K562 (cell line): ENCODE results near the gene NKD1. TPM values are rescaled to one million over a fixed set of nuclear protein-coding genes. Genes with fewer than 3 reads are reported as not detected.

Source experiments
- ATAC-seq: fragments of 200-7000 bp; cut with Tn5 transposase; 3 replicates; pipeline ENCODE4 v1.9.1; 2020; ENCODE audit warnings: moderate library complexity
- BruUV-seq: library from RNA; stranded (reverse); fragments of 400-500 nt; replicated peaks from 2 replicates; lab custom pipeline; 2021; lab: Mats Ljungman, UMichigan
- CTCF ChIA-PET: fragments of 300-600 bp; formaldehyde crosslinking; extraction: SDS; loops from one replicate; lab custom pipeline; 2021; ENCODE audit warnings: low intra/inter-chr PET ratio; lab: Yijun Ruan, JAX
- POLR2A ChIA-PET: fragments of 300-600, 350-650 bp; sonication (Branson Sonifier 250); formaldehyde crosslinking; extraction: SDS; loops from one replicate; lab custom pipeline; 2021; ENCODE audit warnings: antibody characterized with exemption, inconsistent platforms; lab: Yijun Ruan, JAX
- DNase-seq, 4 experiments: peaks; one replicate each; pipeline versions ENCODE4 v3.0.0 to v3.0.0-alpha.2; 2011 to 2018; ENCODE audit warnings: low spot score in 3 of 4, mixed read lengths in 3 of 4; ENCODE audit errors: extremely low read depth in 1 of 4
- FAIRE-seq: peaks from 2 replicates; lab custom pipeline; 2011; peaks lifted over from hg19 to GRCh38; lab: Jason Lieb, UNC
- H2AFZ ChIP-seq: 2 replicates; pipeline ENCODE4 v1.6.0; 2011; ENCODE audit warnings: low read depth, low read length, control low read depth, inconsistent platforms
- H3K27ac ChIP-seq: fragments of 200-600 bp; 3 replicates; pipeline ENCODE4 v1.8.0; 2011; ENCODE audit warnings: low read depth, mild to moderate bottlenecking, control low read depth, inconsistent platforms, low read length, moderate library complexity, mixed read lengths; ENCODE audit errors: extremely low read depth
- H3K27me3 ChIP-seq, 2 experiments: fragments of 300-600 bp in 1 of 2; 2 replicates in 1 of 2; 3 replicates in 1 of 2; pipeline versions ENCODE4 v1.6.0 to v1.8.0; 2011; ENCODE audit warnings: inconsistent platforms in 2 of 2, low read length in 2 of 2, mild to moderate bottlenecking in 1 of 2, mixed read lengths in 1 of 2, moderate library complexity in 1 of 2; ENCODE audit not compliant: control insufficient read depth in 2 of 2, insufficient read depth in 2 of 2
- H3K36me3 ChIP-seq: fragments of 300-600 bp; 3 replicates; pipeline ENCODE4 v1.8.0; 2011; ENCODE audit warnings: mild to moderate bottlenecking, low read length, inconsistent platforms; ENCODE audit not compliant: control insufficient read depth, insufficient read depth
- H3K4me1 ChIP-seq, 2 experiments: fragments of 200-600 bp in 1 of 2; replicated peaks in 1 of 2; 2 replicates in 1 of 2; 3 replicates in 1 of 2; pipeline versions ENCODE4 v1.5.1 to v1.8.0; 2011; ENCODE audit warnings: inconsistent platforms in 2 of 2, low read length in 2 of 2, mild to moderate bottlenecking in 1 of 2, mixed read lengths in 1 of 2, moderate library complexity in 1 of 2; ENCODE audit not compliant: control insufficient read depth in 2 of 2, insufficient read depth in 2 of 2
- H3K4me2 ChIP-seq: 2 replicates; pipeline ENCODE4 v1.6.1; 2011; ENCODE audit warnings: low read length, control low read depth, inconsistent platforms, mixed read lengths; ENCODE audit not compliant: insufficient read depth
- H3K4me3 ChIP-seq: fragments of 200-600 bp; sonication (generic), shearing (Covaris generic); 2 replicates; pipeline ENCODE4 v1.5.1; 2016; ENCODE audit warnings: control low read depth, inconsistent platforms
- H3K79me2 ChIP-seq: fragments of 200-600 bp; 3 replicates; pipeline ENCODE4 v1.8.0; 2011; ENCODE audit warnings: low read length, inconsistent platforms; ENCODE audit not compliant: control insufficient read depth, insufficient read depth
- H3K9ac ChIP-seq, 2 experiments: 2 replicates each; pipeline versions ENCODE4 v1.6.0 to v1.6.1; 2011; ENCODE audit warnings: low read depth in 2 of 2, low read length in 2 of 2, control low read depth in 1 of 2, inconsistent platforms in 1 of 2, mild to moderate bottlenecking in 1 of 2, mixed read lengths in 1 of 2; ENCODE audit not compliant: insufficient read depth in 1 of 2
- H3K9me1 ChIP-seq: one replicate; pipeline ENCODE4 v1.6.0; 2011; ENCODE audit warnings: inconsistent platforms, mild to moderate bottlenecking, low read length, moderate library complexity; ENCODE audit not compliant: control insufficient read depth, insufficient read depth
- H3K9me3 ChIP-seq: replicated peaks from 2 replicates; pipeline ENCODE4 v1.5.1; 2011; ENCODE audit warnings: low read depth, low read length, inconsistent platforms; ENCODE audit not compliant: control insufficient read depth, insufficient read depth
- H4K20me1 ChIP-seq: replicated peaks from 2 replicates; pipeline ENCODE4 v1.6.1; 2011; ENCODE audit warnings: low read length, inconsistent platforms, mixed read lengths; ENCODE audit not compliant: control insufficient read depth, insufficient read depth
- POLR2AphosphoS2 ChIP-seq: IDR thresholded peaks from 2 replicates; pipeline ENCODE4 v1.6.1; 2012; ENCODE audit warnings: low read length, improper control_type of control experiment
- TCF7L2 ChIP-seq: fragments of 150-350 bp; IDR thresholded peaks from 2 replicates; pipeline ENCODE4 v1.6.1; 2016; ENCODE audit warnings: low read depth, mild to moderate bottlenecking, low read length, moderate library complexity
- ZFPM2 ChIP-seq: fragments of 250-450 bp; sonication (Bioruptor Pico); IDR thresholded peaks from 2 replicates; pipeline ENCODE4 v1.5.1; 2022; ENCODE audit warnings: mild to moderate bottlenecking
- ZNF586 ChIP-seq: fragments of 450-650 bp; formaldehyde crosslinking; conservative IDR thresholded peaks from 2 replicates; pipeline ENCODE4 v1.4.0; 2020; ENCODE audit warnings: mild to moderate bottlenecking, moderate library complexity
- WGBS: fragments of 100-300 bp; shearing (Covaris generic); methylation state at CpG from one replicate; pipeline ENCODE4 v1.1.6; 2016; ENCODE audit warnings: low coverage, mixed read lengths; ENCODE audit not compliant: insufficient coverage; ENCODE audit errors: missing lambda C conversion rate; 5-methylcytosine and 5-hydroxymethylcytosine counted together
- in situ Hi-C: fragments of 300-500 bp; cut with MboI; formaldehyde crosslinking; loops from 4 replicates; pipeline ENCODE4 v1.15.0; 2018; ENCODE audit warnings: inconsistent platforms, mixed read lengths
- intact Hi-C: fragments of 100-400 bp; cut with micrococcal nuclease; formaldehyde crosslinking; loops from 2 replicates; pipeline ENCODE4 v1.14.2; 2022
- polyA plus RNA-seq, 8 experiments: library from polyadenylated mRNA; depleted of rRNA in 4 of 8; stranded (reverse) in 5 of 8; unstranded in 3 of 8; fragments of >200 nt; fragmentation: Nextera tagmentation in 2 of 8; fragmentation: Illumina TruSeq in 1 of 8; extraction: Ambion mirVana in 2 of 8; extraction: Trizol in 1 of 8; gene quantifications; 2 replicates each; pipeline versions ENCODE4 v1.2.1 to v1.2.3, GENCODE V29; 2011 to 2014; ENCODE audit warnings: inconsistent platforms in 1 of 8, missing spikeins in 1 of 8
- total RNA-seq, 7 experiments: library from RNA; depleted of rRNA in 6 of 7; stranded (reverse); fragments of >200 nt in 6 of 7; fragmentation: Illumina TruSeq in 2 of 7; extraction: Trizol in 2 of 7; gene quantifications; 2 replicates each; pipeline versions ENCODE4 v1.2.1 to v1.2.3, GENCODE V29; 2011 to 2021; ENCODE audit warnings: low replicate concordance in 1 of 7
- TF ChIP-seq, protein P1 (sequence below): fragments of 250-450 bp; sonication (Bioruptor Pico); IDR thresholded peaks from 2 replicates; pipeline ENCODE4 v1.5.0; 2020; ENCODE audit warnings: mild to moderate bottlenecking, borderline replicate concordance
- TF ChIP-seq, protein P2 (sequence below): fragments of 450-650 bp; formaldehyde crosslinking; IDR thresholded peaks from 2 replicates; pipeline ENCODE4 v1.4.0; 2022; ENCODE audit warnings: missing genetic modification characterization
- TF ChIP-seq, protein P3 (sequence below): fragments of 250-450 bp; sonication (Bioruptor Pico); IDR thresholded peaks from 2 replicates; pipeline ENCODE4 v1.5.0; 2022; ENCODE audit warnings: mild to moderate bottlenecking
- TF ChIP-seq, protein P4 (sequence below), 2 experiments: fragments of 450-650 bp; IDR thresholded peaks; 2 replicates each; pipeline ENCODE4 v1.6.1; 2016; ENCODE audit warnings: mild to moderate bottlenecking in 2 of 2, borderline replicate concordance in 1 of 2, low read depth in 1 of 2, moderate library complexity in 1 of 2

NKD1 gene
- total and polyA plus RNA-seq, 9 of the 15 experiments (the other 6 are each of a cell fraction or from before 2014, with no cell fraction given), result under 0.01 to 0.24 (median 0.04) TPM; not detected in 2

DNA sequence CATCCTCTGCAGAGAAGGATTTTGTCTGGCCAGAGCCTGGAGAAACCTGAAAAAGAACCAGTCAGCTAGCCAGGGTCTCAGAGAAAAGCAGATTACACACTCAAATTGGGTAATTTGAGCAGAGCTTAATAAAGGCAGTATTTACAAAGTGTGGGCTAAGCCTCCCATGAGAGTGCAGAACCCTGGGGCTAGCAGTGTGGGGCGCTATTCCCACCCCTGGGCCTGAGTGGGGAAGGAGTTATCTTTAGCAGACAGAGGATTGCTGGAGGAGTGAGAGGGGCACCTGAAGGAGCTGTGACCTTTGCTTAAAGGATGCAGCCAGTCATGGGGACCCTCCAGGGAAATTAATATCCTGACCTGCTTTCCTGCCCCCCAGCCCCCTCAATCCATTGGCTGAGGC lies 86.8 kb downstream of the NKD1 start:
- Histone ChIP-seq H3K4me3 (no peak overlapping the region), H3K79me2 (no peaks in the 10 kb centered on the region), H3K27me3 (peaks cover 5 to 39% of the 10 kb centered on the region in 2 experiments; a peak in 4 of 5 replicates), H3K9ac (no peak overlapping the region), H3K36me3 (no peaks in the 10 kb centered on the region), H2AFZ (no peak overlapping the region), H3K9me1 (no peaks in the 10 kb centered on the region), H3K9me3 (no peaks in the 10 kb centered on the region), H3K27ac (no peak overlapping the region), H3K4me2 (no peak overlapping the region), H4K20me1 (no peaks in the 10 kb centered on the region), H3K4me1 (peaks cover 0 to 7% of the 10 kb centered on the region in 2 experiments; a peak in 2 of 5 replicates)
- intact Hi-C loops, result no loop called here
- no peak for FAIRE-seq
- POLR2A ChIA-PET, result no interaction called here
- CTCF ChIA-PET, result no interaction called here
- no peak for ATAC-seq
- in situ Hi-C loops, result no loop called here
- WGBS, result 0% methylated on average over 1 of the region's 1 CpG
- no TSS peak for BruUV-seq
- DNase-seq, result no peak
- TF ChIP-seq, protein P1, sequence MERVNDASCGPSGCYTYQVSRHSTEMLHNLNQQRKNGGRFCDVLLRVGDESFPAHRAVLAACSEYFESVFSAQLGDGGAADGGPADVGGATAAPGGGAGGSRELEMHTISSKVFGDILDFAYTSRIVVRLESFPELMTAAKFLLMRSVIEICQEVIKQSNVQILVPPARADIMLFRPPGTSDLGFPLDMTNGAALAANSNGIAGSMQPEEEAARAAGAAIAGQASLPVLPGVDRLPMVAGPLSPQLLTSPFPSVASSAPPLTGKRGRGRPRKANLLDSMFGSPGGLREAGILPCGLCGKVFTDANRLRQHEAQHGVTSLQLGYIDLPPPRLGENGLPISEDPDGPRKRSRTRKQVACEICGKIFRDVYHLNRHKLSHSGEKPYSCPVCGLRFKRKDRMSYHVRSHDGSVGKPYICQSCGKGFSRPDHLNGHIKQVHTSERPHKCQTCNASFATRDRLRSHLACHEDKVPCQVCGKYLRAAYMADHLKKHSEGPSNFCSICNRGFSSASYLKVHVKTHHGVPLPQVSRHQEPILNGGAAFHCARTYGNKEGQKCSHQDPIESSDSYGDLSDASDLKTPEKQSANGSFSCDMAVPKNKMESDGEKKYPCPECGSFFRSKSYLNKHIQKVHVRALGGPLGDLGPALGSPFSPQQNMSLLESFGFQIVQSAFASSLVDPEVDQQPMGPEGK (CRISPR knock-in tag), result no peak
- TF ChIP-seq ZNF586 (no peak), ZFPM2 (CRISPR knock-in tag) (no peak), POLR2AphosphoS2 (no peak), TCF7L2 (no peak)
- TF ChIP-seq, protein P2, sequence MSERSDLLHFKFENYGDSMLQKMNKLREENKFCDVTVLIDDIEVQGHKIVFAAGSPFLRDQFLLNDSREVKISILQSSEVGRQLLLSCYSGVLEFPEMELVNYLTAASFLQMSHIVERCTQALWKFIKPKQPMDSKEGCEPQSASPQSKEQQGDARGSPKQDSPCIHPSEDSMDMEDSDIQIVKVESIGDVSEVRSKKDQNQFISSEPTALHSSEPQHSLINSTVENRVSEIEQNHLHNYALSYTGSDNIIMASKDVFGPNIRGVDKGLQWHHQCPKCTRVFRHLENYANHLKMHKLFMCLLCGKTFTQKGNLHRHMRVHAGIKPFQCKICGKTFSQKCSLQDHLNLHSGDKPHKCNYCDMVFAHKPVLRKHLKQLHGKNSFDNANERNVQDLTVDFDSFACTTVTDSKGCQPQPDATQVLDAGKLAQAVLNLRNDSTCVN (CRISPR knock-in tag), result no peak
- TF ChIP-seq, protein P3, sequence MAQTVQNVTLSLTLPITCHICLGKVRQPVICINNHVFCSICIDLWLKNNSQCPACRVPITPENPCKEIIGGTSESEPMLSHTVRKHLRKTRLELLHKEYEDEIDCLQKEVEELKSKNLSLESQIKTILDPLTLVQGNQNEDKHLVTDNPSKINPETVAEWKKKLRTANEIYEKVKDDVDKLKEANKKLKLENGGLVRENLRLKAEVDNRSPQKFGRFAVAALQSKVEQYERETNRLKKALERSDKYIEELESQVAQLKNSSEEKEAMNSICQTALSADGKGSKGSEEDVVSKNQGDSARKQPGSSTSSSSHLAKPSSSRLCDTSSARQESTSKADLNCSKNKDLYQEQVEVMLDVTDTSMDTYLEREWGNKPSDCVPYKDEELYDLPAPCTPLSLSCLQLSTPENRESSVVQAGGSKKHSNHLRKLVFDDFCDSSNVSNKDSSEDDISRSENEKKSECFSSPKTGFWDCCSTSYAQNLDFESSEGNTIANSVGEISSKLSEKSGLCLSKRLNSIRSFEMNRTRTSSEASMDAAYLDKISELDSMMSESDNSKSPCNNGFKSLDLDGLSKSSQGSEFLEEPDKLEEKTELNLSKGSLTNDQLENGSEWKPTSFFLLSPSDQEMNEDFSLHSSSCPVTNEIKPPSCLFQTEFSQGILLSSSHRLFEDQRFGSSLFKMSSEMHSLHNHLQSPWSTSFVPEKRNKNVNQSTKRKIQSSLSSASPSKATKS, result no peak
- TF ChIP-seq, protein P4, sequence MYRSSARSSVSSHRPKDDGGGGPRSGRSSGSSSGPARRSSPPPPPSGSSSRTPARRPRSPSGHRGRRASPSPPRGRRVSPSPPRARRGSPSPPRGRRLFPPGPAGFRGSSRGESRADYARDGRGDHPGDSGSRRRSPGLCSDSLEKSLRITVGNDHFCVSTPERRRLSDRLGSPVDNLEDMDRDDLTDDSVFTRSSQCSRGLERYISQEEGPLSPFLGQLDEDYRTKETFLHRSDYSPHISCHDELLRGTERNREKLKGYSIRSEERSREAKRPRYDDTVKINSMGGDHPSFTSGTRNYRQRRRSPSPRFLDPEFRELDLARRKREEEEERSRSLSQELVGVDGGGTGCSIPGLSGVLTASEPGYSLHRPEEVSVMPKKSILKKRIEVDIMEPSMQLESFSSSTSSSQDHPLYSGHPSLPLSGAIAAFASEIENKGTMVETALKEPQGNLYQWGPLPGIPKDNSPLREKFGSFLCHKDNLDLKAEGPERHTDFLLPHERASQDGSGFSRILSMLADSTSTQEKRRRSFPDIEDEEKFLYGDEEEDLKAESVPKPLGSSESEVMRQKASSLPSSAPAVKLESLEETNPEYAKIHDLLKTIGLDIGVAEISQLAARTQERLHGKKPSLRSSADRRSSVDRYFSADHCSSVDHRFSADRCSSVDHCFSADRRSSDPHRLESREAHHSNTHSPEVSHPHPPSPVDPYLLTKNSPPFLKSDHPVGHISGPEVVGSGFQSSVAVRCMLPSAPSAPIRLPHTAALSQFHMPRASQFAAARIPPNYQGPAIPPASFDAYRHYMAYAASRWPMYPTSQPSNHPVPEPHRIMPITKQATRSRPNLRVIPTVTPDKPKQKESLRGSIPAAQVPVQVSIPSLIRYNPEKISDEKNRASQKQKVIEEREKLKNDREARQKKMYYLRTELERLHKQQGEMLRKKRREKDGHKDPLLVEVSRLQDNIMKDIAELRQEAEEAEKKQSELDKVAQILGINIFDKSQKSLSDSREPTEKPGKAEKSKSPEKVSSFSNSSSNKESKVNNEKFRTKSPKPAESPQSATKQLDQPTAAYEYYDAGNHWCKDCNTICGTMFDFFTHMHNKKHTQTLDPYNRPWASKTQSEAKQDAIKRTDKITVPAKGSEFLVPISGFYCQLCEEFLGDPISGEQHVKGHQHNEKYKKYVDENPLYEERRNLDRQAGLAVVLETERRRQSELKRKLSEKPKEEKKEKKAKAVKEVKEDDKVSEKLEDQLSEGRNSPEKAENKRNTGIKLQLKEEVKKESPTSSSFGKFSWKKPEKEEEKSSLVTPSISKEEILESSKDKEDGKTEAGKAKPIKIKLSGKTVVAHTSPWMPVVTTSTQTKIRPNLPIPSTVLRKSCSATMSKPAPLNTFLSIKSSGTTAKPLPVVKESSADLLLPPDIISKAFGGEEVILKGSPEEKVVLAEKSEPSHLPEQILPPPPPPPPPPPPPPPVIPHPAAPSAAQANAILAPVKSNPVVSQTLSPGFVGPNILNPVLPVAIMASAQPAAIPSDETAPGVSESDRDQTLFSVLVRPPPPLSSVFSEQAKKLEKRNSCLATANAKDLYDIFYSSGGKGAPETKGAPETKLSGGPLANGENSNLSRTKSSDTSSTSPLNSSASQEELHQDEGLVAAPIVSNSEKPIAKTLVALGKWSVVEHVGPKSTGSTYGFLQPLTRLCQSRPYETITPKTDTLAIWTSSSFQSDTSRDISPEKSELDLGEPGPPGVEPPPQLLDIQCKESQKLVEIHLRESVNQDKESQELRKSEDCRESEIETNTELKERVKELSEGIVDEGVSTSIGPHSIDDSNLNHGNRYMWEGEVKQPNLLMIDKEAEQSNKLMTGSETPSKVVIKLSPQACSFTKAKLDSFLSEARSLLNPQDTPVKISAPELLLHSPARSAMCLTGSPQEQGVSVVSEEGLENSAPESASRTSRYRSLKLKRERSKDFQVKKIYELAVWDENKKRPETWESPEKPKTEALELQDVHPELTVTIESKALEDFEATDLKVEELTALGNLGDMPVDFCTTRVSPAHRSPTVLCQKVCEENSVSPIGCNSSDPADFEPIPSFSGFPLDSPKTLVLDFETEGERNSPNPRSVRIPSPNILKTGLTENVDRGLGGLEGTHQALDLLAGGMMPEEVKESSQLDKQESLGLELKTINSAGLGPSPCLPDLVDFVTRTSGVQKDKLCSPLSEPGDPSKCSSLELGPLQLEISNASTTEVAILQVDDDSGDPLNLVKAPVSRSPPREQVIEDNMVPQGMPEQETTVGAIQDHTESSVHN (IDR thresholded peaks at IDR 0.05; ENCODE audit: borderline replicate concordance in 1 of 2, low read depth in 1 of 2), result no peak
